CD4-positive, alpha-beta T cell treated with Interferon gamma for 1 hour (primary cell): ENCODE results near the gene EEF1AKMT1.
"Not testable (repeated sequence)": the region's sequence is repeated elsewhere in the genome, so short reads cannot be mapped to it uniquely, and the experiment has no call there.

Source experiments
- DNase-seq: peaks from one replicate; pipeline ENCODE4 v3.0.0-alpha.2; 2020

EEF1AKMT1 gene

GRCh38 chr13:20689291-20689690 lies 84.5 kb downstream of the EEF1AKMT1 start:
- DNase-seq: no peak

- DNase-seq: no peak
Observed at GRCh38 chr13:20686863-20687579, 86.7 kb downstream of the EEF1AKMT1 start.

GRCh38 chr13:20686167-20686566 lies 87.6 kb downstream of the EEF1AKMT1 start:
- no peak for DNase-seq

GRCh38 chr13:20685092-20685491 lies 88.7 kb downstream of the EEF1AKMT1 start:
- no peak for DNase-seq

- no peak for DNase-seq
Observed at GRCh38 chr13:20684546-20684945, 89.2 kb downstream of the EEF1AKMT1 start.

GRCh38 chr13:20684041-20684440 lies 89.7 kb downstream of the EEF1AKMT1 start:
- DNase-seq: no peak

GRCh38 chr13:20682061-20682460 lies 91.7 kb downstream of the EEF1AKMT1 start:
- no peak for DNase-seq

- not testable (repeated sequence) for DNase-seq
Observed at GRCh38 chr13:20681481-20681880, 92.3 kb downstream of the EEF1AKMT1 start.

GRCh38 chr13:20680416-20681080 lies 93.2 kb downstream of the EEF1AKMT1 start:
- DNase-seq: no peak

GRCh38 chr13:20679879-20680278 lies 93.9 kb downstream of the EEF1AKMT1 start:
- DNase-seq: no peak
